Eye (tissue), 1 donor: ENCODE data around the gene UBE2D2.
"Not testable (repeated sequence)": the region's sequence is repeated elsewhere in the genome, so short reads cannot be mapped to it uniquely, and the experiment has no call there.

ENCODE experiments used
- DNase-seq: peaks from one replicate; pipeline ENCODE4 v3.0.0-alpha.2; 2015

The UBE2D2 gene

DNA sequence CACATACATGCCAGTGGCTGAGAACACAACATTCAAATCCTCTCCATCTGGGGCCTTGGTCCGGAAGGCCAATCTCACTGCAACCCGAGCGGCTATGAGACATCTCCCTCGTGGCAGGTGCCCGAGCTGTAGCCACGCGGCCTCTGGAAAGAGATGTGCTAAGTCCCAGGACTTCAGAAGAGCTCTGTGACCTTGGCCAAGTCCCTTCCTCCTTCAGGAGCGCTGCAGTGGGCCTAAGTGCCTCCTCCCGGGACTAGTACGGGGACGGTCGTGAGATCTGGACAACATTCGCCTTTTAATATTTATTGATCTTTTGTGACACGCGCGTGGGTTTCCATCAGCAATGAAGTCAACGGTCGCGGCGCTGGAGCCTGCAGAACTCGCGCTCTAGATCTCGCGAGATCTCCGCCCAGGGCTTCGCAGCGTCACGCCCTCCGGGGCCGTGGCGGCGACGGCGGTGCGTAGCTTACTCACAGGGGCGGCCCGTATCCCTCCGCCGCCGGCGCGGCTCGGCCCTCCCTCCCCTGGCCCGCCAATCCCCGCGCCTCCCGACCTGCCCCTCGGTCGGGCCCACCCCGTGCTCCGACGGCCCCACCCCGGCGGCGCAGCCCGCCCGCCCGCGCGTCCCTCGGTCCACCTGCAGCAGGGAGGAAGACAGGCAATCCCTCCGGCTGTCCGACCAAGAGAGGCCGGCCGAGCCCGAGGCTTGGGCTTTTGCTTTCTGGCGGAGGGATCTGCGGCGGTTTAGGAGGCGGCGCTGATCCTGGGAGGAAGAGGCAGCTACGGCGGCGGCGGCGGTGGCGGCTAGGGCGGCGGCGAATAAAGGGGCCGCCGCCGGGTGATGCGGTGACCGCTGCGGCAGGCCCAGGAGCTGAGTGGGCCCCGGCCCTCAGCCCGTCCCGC is at the start of gene UBE2D2:
Gene UBE2D2 (plus strand): TSS at position 588 of the 903 bp plus-strand sequence. CDS start 453 bp downstream, outside the sequence.
- DNase-seq: peak; percentile 99

DNA sequence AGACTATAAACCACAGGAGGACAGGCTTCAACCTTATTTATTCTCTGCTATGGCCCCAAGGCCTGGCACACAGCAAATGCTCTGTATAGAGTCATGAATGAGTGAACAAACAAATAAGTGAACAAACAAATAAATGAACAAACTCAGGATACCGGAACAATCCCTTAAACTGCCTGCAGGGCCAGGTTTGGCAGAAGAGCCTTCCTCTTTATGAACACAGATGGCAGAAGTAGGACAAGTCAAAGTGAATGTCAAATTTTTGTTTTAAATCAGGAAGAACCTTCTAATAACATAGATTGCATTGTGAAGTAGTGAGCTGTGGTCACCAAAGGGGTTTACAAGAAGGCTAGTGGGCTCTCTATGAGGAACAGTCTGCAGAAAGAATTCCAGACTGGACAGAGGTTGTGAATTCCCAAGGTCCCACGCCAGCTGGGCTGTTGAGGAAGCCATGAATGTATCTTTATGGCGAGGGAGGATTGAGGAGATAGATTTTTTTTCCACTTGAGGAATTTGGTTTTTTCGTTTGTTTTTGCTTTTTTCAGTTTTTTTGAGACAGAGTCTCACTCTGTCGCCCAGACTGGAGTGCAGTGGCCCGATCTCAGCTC is 48.3 kb upstream of the UBE2D2 start:
- DNase-seq: no peak

DNA sequence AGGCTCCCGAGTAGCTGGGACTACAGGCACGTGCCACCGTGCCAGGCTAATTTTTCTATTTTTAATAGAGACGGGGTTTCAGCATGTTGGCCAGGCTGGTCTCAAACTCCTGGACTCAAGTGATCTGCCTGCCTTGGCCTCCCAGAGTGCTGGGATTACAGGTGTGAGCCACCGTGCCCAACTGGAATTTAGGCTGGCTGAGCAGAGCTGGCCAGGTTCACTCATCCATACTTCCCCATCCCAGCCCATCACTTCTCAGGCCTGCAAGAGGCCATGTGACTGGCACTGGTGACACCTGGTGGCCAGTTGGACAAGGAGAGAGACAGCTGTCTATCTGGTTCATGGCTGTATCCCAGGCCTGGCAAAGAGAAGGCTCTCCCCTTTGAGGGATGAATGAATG is 47.7 kb upstream of the UBE2D2 start:
- DNase-seq: peak; percentile 88

DNA sequence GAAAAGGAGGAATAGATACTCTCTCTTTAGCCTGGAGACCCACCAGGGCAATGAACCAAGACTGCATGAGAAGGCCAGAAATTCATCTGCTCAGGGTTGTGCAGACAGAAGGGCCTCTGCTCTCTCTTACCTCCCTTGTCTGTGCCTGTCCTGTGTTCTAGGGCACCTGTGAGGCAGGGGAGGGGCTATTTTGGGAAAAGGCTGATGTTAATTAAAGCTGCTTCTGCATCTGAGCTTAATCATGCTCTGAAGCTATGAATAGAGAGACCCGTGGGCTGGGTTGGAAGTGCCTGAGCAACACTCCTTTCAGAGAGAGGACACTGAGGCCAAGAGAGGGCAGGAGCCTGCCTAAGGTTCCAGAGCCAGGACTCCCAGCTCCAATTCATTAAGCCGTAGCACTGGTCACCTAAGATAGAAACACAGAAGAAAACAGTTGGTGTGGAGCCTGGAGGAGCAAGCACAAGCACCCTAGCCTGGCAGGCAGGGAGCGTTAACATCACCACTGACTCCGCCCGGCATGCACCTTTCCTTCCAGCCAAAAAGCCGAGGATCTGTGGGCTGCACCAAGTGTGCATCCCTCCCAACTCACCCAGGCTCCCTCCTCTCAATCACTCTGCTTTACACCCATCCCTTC is 47.2 kb upstream of the UBE2D2 start:
- no peak for DNase-seq

DNA sequence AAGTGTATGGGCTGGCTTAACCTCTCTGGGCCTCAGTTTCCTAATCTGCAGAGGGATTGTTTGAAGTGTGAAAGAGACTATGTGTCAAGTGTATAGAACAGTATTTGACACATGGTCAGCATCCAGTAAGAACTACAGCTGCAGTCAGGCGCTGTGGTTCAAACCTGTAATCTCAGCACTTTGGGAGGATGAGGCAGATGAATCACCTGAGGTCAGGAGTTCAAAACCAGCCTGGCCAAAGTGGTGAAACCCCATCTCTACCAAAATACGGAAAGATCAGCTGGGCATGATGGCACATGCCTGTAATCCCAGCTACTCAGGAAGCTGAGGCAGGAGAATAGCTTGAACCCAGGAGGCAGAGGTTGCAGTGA is 46.7 kb upstream of the UBE2D2 start:
- DNase-seq: no peak

DNA sequence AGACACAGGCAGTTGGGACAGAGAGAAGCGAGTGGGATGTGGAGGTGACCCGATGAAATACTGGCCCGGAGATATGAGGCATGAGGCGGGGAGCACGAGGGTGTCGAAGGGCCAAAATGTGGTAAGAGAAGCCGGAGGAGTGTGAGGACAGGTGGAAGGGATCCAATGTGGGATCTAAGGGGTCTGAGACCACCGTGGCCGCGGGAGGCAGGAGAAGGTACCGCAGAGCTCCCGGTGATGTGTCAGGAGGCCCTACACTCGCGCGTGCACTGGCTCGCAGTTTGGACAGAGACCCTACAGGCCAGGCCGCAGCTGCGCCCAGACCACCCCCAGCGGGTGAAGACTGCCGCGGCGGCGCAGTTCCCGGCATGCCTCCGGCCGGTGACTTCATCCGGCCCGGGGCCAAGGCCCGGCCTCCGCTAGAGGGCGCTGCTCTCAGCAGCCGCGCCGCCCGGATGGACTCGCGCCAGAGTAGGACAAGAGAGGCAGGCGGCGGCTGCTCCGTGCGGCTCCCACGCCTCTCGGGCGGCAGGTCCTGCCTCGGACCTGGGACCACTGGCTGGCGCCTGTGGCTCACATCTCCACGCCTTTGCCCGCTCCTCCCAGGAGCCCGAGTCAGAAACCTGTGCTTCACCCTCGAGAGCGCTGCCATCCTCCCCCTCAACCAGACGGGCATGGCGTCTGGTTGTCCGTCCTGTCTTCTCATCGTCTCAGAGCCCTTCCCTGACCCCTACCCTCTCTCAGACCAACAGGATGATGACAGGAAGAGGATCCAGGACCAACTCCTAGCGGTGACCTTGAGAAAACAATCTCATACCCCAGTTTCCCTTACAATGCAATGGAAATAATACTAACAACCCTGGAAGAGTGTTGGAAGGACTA is 43.2 kb upstream of the UBE2D2 start:
- DNase-seq: peak; percentile 98

DNA sequence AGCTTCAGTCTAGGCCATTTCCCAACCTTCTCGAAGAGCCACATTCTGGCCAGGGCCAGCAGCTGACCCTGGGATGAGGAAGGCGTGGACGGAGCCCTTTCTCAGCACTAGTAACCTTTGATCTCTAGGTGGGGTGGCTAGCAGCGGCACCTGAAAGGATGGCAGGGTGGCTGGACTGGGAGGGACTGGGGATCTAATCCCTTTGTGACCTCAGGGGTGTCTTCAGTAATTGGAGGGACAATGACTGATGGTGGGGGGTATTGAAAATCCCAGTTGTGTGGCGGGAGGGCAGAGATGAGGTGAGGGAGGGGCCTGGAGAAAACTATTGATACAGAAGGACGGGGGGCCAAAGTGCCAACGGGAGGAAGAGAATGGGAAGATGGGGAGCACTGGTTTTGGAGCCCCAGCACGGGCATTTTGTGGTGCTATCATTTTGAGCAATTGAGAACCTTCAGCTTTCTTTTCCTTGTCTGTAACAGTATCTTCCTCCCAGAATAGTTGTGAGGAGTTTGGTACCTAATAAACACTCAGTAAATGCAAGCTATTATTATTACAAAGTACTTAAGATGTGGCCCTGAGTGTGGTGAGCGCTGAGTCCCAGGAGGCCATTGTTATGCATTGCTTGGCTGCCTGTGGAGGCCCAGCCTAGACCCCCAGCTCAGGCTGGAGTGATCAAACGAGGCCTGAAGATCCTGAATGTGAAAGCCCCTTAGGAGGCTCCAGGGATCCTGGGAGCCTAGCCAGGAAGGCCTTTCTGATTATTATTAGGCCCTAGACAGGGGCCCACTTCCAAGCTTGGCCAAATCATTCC is 37.3 kb upstream of the UBE2D2 start:
- peak; percentile 41 for DNase-seq

DNA sequence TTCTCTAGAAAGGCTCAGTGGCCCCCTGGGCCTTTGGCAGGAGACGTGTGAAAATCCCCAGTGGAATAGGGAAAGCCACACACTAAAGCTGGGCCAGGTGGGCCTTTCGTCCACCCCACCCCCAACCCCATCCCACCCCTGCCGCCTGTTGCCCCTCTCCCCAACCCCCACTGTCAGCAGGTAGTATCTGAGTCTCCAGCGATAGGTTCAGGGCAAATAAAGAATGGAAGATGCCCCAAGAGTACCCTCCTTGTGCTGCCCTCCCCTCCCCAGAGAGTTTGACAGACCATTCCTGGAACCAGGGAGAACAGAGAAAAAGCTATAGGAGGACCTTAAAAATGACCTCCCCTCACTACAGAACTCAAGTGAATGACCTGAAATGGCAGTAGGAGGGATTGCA is 36.7 kb upstream of the UBE2D2 start:
- DNase-seq: no peak

DNA sequence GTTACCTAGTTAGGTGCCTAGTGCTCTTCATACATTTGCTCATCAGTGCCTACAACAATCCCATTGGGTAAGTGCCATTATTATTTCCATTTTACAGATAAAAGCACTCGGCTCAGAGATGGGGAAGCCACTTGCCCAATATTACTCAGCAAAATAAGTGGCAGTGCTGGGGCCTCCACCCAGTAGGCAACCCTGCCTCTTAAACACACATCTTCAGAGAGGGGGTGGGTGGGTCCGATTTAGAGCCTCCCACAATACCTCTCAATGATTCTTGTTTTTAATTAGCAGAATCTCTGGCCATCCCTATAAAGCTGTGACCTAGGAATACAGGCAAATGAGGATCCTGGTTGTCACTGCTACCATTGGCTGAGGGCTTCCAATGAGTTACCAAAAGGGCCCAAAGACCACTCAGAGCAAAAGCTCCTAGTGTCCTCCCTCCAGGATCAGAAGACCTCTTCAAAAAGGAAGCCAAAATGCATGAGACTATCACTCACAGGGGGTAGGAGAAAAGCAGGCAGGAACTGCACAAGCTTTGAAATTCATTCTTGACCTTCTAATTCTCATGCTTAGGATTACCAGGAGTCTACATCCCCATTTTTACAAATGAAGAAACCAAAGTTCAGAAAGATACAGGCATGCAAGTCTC is 36.1 kb upstream of the UBE2D2 start:
- no peak for DNase-seq

DNA sequence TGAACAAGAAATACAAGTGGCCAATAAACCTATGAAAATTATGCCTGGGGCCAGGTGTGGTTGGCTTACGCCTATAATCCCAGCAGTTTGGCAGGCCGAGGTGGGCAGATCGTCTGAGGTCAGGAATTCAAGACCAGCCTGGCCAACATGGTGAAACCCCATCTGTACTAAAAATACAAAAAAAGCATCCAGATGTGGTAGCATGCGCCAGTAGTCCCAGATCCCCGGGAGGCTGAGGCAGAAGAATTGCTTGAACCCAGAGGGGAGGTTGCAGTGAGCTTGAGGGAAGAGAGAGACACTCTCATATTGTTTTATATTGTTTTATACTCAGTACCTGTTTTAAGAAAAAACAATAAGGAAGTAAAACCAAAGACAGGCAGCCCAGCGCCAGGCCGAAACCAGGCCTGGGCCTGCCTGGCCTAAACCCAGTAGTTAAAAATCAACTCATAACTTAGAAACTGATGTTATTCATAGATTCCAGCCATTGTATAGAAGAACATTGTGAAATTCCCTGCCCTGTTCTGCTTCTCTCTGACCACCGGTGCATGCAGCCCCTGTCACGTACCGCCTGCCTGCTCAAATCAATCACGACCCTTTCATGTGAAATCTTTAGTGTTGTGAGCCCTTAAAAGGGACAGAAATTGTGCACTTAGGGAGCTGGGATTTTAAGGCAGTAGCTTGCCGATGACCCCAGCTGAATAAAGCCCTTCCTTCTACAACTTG is 35.4 kb upstream of the UBE2D2 start:
- DNase-seq: peak; percentile 17

DNA sequence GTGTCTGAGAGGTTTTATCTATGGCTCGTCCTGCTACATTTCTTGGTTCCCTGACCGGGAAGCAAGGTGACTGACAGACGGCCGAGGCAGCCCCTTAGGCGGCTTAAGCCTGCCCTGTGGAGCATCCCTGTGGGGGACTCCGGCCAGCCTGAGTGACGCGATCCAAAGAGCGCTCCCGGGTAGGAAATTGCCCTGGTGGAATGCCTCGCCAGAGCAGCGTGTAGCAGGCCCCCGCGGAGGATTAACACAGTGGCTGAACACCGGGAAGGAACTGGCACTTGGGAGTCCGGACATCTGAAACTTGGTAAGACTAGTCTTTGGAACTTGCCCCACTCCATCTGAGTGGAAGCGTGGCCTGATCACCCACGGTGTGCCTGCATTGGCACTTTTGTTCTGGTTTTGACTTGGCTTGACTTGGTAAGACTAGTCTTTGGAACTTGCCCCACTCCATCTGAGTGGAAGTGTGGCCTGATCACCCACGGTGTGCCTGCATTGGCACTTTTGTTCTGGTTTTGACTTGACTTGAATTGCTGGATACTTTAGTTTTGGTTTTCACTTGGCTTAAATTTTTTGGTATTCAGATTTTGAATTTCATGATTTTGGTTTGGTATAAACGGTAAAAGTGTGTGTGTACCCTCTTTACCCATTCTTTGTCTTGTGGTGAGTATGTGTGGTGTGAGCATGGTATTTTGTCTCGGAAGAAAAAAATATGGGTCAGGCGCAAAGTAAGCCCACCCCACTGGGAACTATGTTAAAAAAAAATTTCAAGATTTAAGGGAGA is 34.6 kb upstream of the UBE2D2 start:
- DNase-seq: peak; percentile 75

DNA sequence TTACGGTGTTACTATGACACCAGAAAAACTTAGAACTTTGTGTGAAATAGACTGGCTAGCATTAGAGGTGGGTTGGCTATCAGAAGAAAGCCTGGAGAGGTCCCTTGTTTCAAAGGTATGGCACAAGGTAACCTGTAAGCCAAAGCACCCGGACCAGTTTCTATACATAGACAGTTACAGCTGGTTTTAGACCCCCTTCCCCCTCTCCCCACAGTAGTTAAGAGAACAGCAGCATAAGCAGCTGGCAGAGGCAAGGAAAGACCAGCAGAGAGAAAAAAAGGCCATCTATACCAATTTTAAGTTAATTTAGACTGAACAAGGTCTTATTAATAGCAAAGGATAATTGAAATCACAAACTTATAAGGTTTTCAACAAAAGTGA is 34.1 kb upstream of the UBE2D2 start:
- DNase-seq: peak; percentile 23

DNA sequence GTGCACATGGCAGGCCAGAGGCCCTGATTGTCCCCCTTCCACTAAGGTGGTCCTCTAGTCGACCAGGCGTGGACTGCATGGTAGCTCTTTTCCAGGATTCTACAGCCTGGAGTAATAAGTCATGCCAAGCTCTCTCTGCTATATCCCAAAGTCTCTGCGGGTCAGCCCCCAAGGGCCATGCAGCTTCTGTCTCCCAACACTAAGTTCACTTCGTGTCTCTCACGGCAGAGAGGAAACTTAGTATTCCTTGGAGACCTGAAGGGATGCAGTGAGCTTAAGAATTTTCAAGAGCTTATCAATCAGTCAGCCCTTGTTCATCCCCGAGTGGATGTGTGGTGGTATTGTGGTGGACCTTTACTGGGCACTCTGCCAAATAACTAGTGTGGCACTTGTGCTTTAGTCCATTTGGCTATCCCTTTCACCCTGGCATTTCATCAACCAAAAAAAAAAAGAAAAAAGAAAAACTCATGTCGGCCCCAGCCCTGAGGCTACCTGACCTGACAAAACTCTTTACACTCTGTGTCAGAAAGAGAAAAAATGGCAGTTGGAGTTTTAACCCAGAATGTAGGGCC is 33.2 kb upstream of the UBE2D2 start:
- DNase-seq: peak; percentile 43

DNA sequence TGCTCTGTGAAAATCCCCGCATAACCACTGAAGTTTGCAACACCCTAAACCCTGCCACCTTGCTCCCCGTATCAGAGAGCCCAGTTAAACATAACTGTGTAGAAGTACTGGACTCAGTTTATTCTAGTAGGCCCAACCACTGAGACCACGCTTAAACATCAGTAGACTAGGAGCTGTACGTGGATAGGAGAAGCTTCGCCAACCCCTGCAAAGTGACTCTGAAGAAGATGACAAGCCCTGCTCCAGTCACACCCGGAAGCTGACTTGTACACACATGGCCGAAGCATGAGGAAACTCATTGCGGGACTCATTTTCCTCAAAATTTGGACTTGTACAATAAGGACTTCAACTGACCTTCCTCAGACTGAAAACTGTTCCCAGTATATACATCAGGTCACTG is 32.4 kb upstream of the UBE2D2 start:
- not testable (repeated sequence) for DNase-seq

DNA sequence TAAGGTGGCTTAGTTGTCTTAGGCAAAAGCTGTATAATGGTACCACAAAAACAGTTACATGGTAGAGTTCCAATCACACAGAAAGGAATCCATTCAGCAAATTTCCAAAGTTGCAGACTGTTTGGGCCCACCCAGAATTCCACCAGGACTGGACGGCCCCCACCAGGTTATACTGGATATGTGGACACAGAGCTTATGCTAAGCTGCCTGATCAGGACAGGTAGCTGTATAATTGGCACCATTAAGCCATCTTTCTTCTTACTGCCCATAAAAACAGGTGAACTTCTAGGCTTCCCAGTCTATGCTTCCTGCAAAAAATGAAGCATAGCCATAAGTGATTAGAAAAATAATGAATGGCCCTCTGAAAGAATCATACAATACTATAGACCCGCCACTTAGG is 31.1 kb upstream of the UBE2D2 start:
- DNase-seq: not testable (repeated sequence)

DNA sequence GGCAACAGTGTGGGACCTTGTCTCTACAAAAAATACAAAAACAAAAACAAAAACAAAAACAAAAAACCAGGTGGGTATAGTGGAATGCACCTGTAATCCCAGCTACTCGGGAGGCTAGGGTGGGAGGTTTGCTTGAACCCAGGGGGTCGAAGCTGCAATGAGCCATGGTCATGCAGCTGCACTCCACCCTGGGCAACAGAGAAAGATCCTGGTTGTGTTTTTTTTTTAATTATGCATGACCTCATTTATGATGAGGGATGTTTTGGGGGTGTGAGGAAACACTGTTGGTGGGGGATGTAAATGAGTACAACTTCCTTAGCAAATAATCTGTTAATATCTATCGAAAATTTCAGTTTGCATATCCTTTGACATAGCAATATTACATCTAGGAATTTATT is 29.4 kb upstream of the UBE2D2 start:
- no peak for DNase-seq

DNA sequence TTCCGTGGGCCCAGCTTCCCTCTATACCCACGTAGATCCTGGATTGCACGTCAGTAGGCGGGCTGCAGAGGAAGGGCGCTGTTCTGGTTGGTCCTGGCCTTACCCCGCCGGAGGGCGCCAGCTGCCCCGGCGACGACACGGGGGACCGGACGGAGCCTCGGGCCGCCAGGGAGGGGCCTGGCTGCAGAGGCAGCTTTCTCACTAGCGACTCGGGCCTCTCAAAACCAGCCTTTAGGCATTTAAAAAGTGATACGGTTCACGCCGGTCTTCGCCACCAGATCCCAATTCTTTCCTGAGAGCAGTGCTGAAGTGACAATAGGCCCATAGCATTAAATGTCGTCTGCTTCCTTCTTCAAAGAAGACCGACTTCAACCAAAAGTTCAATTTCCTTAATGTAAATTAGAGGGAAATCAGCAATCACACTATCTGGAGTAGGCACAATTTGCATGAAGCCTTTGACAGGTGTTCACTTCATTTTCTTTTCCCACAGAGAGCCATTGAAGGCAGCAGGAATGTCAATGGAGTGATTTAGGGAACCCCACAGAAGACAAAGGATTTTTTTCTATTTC is 17.6 kb upstream of the UBE2D2 start:
- DNase-seq: peak; percentile 53

DNA sequence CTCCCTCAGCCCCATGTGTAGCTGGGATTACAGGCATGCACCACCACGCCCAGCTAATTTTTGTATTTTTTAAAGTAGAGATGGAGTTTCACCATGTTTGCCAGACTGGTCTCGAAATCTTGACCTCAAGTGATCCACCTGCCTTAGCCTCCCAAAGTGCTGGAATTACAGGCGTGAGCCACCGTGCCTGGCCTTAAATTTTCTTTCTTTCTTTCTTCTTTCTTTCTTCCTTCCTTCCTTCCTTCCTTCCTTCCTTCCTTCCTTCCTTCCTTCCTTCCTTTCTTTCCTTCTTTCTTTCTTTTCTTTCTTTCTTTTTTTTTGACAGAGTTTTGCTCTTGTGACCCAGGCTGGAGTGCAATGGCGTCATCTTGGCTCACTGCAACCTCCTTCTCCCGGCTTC is 14.5 kb upstream of the UBE2D2 start:
- not testable (repeated sequence) for DNase-seq
